NCI-H128 (cell line): ENCODE data around the gene CELA1.
"Not testable (repeated sequence)": the region's sequence is repeated elsewhere in the genome, so short reads cannot be mapped to it uniquely, and the experiment has no call there.

Source experiments
- DNase-seq: peaks from one replicate; lab custom pipeline; 2025; ENCODE audit not compliant: unreplicated experiment; lab: John Stamatoyannopoulos, UW

The CELA1 gene

GRCh38 chr12:51349026-51349425 lies 2.5 kb upstream of the CELA1 start:
- no peak for DNase-seq

GRCh38 chr12:51348116-51348515 lies 1.6 kb upstream of the CELA1 start:
- no peak for DNase-seq

- no peak for DNase-seq
These were observed 798 bp downstream of the CELA1 start for GRCh38 chr12:51345681-51346080.

- no peak for DNase-seq
These were observed 3.3 kb downstream of the CELA1 start for GRCh38 chr12:51343201-51343600.

- DNase-seq, result no peak
These were observed 4.1 kb downstream of the CELA1 start for GRCh38 chr12:51342416-51342815.

GRCh38 chr12:51341251-51342007 lies 5.0 kb downstream of the CELA1 start:
- DNase-seq, result peak; percentile 78

- no peak for DNase-seq
These were observed 6.7 kb downstream of the CELA1 start for GRCh38 chr12:51339750-51340149.

GRCh38 chr12:51337336-51337735 lies 9.1 kb downstream of the CELA1 start:
- not testable (repeated sequence) for DNase-seq

- DNase-seq, result no peak
These were observed 10.5 kb downstream of the CELA1 start for GRCh38 chr12:51335931-51336330.

GRCh38 chr12:51334764-51335163 lies 11.7 kb downstream of the CELA1 start:
- DNase-seq, result no peak

GRCh38 chr12:51333536-51333935 lies 12.9 kb downstream of the CELA1 start:
- DNase-seq, result no peak

- no peak for DNase-seq
These were observed 16.3 kb downstream of the CELA1 start for GRCh38 chr12:51330186-51330585.

- DNase-seq, result no peak
These were observed 16.7 kb downstream of the CELA1 start for GRCh38 chr12:51329742-51330141.

GRCh38 chr12:51328587-51328986 lies 17.9 kb downstream of the CELA1 start:
- no peak for DNase-seq

- DNase-seq, result no peak
These were observed 19.6 kb downstream of the CELA1 start for GRCh38 chr12:51326698-51327439.

GRCh38 chr12:51324953-51325352 lies 21.5 kb downstream of the CELA1 start:
- no peak for DNase-seq

GRCh38 chr12:51323966-51324895 lies 22.2 kb downstream of the CELA1 start, which contains the start of gene BIN2:
BIN2 (minus strand) TSS chr12:51324174; CDS start chr12:51324102, 72 bp downstream.
- no peak for DNase-seq

- no peak for DNase-seq
These were observed 23.0 kb downstream of the CELA1 start for GRCh38 chr12:51323317-51323960.

GRCh38 chr12:51322452-51322851 lies 24.0 kb downstream of the CELA1 start:
- no peak for DNase-seq

- DNase-seq, result no peak
These were observed 24.6 kb downstream of the CELA1 start for GRCh38 chr12:51321882-51322281.
